ENCODE data around the gene GPATCH1. TPM values are rescaled to one million over a fixed set of nuclear protein-coding genes. Genes with fewer than 3 reads are reported as not detected.
"Not testable (repeated sequence)": the region's sequence is repeated elsewhere in the genome, so short reads cannot be mapped to it uniquely, and the experiment has no call there.

GPATCH1 gene, protein sequence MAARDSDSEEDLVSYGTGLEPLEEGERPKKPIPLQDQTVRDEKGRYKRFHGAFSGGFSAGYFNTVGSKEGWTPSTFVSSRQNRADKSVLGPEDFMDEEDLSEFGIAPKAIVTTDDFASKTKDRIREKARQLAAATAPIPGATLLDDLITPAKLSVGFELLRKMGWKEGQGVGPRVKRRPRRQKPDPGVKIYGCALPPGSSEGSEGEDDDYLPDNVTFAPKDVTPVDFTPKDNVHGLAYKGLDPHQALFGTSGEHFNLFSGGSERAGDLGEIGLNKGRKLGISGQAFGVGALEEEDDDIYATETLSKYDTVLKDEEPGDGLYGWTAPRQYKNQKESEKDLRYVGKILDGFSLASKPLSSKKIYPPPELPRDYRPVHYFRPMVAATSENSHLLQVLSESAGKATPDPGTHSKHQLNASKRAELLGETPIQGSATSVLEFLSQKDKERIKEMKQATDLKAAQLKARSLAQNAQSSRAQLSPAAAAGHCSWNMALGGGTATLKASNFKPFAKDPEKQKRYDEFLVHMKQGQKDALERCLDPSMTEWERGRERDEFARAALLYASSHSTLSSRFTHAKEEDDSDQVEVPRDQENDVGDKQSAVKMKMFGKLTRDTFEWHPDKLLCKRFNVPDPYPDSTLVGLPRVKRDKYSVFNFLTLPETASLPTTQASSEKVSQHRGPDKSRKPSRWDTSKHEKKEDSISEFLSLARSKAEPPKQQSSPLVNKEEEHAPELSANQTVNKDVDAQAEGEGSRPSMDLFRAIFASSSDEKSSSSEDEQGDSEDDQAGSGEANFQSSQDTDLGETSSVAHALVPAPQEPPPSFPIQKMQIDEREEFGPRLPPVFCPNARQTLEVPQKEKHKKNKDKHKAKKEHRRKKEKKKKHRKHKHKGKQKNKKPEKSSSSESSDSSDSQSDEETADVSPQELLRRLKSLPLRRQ
- total RNA-seq = 10 to 100 TPM; 11.6 to 18.9 TPM

DNA sequence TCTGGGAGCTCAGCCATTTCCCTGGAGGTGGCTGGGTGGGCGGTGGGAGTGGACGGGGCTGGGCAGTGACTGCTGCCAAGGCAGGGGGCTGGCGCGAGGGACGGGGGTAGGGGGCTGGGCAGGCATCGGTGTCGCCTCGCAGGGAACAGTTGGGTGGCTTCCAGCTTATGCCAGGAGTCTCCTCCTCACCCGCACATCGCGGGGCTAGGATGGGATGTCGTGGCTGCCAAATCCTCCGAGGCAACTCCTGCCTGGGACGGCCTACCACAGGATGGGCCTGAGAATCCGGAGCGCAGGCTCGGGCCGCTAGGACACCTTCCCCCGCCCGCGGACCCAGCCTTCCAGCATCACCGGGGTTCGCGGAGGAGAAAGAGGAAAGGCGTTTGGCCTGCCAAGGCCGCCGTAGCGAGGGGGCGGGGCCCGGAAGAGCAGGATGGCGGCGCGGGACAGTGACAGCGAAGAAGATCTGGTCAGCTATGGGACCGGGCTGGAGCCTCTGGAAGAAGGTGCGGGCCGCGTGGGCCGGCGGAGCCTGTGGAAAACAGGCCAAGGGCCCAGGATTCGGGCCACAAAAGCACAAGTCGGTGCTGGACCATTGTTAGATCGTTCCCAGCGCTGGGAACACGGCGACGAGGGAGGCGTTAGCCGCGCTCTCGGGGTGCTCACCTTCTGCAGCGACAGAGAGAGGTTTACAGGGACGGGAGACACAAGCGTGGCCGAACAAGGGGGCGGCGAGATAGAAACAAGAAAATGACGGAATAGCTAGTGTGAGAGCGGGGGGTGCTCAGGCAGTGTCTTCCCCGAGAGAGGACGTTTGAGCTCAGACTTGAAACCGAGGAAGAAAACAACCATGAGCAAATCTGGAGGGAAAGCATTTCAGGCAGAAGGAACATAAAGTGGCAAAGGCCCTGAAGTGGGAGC is at the start of gene GPATCH1:
Gene GPATCH1, plus strand, starts transcription at position 421 of the 921 bp plus-strand sequence. Its CDS starts 13 bp downstream, at position 434.
- Mint-ChIP-seq H3K4me3 (peak within 1 kb of the TSS; percentile 91 to 93), H3K27me3 (ENCODE audit: low read depth) (no peaks in the 10 kb centered on the region), H3K4me1 (ENCODE audit: low read depth) (peaks cover 21% of the 10 kb centered on the region), H3K27ac (peak within 1 kb of the TSS; percentile 93), H3K9me3 (no peaks in the 10 kb centered on the region), H3K36me3 (ENCODE audit: insufficient read depth in 2 of 2) (peaks cover 0 to 7% of the 10 kb centered on the region in 2 donors)
- ATAC-seq (replicated peaks in 1 of 2) = peak; percentile 96 to 98
- peak; percentile 91 to 92 for DNase-seq

GRCh38 chr19:33032218-33032781 is 48.7 kb upstream of the GPATCH1 start:
- Mint-ChIP-seq H3K9me3 (peaks cover 0 to 3% of the 10 kb centered on the region in 2 donors), H3K36me3 (ENCODE audit: insufficient read depth in 2 of 2) (peaks cover 0 to 9% of the 10 kb centered on the region in 2 donors), H3K27ac (no peak overlapping the region), H3K4me3 (no peak overlapping the region), H3K4me1 (ENCODE audit: low read depth) (peaks cover 4% of the 10 kb centered on the region), H3K27me3 (ENCODE audit: low read depth) (no peaks in the 10 kb centered on the region)
- ATAC-seq (replicated peaks in 1 of 2) (no peak), DNase-seq (no peak)

DNA sequence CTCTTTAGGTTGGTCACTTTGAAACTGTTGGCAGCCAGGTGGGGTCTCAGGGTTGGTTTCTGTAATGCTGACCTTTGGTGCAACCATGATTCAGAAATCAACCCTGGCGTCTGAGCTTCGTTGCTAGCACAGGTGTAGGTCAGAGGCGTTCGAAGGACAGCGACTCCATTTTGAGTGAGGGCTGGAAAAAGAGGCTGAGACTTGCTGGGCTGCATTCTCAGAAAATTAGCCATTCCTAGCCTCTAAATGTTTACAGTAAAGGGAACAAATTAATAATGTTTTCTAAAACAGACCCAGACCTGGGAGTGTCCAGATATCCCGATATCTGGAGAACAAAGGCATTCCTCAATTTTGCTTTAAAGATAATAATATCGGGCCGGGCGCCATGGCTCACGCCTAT is 45.5 kb upstream of the GPATCH1 start:
- H3K27me3 Mint-ChIP-seq (ENCODE audit: low read depth) = no peaks in the 10 kb centered on the region
- H3K27ac Mint-ChIP-seq = no peak overlapping the region
- H3K4me1 Mint-ChIP-seq (ENCODE audit: low read depth) = peaks cover 9% of the 10 kb centered on the region
- DNase-seq = no peak
- no peak for ATAC-seq (replicated peaks in 1 of 2)
- no peak overlapping the region for H3K4me3 Mint-ChIP-seq
- H3K9me3 Mint-ChIP-seq = no peaks in the 10 kb centered on the region
- H3K36me3 Mint-ChIP-seq (ENCODE audit: insufficient read depth in 2 of 2) = peaks cover 0 to 5% of the 10 kb centered on the region in 2 donors

DNA sequence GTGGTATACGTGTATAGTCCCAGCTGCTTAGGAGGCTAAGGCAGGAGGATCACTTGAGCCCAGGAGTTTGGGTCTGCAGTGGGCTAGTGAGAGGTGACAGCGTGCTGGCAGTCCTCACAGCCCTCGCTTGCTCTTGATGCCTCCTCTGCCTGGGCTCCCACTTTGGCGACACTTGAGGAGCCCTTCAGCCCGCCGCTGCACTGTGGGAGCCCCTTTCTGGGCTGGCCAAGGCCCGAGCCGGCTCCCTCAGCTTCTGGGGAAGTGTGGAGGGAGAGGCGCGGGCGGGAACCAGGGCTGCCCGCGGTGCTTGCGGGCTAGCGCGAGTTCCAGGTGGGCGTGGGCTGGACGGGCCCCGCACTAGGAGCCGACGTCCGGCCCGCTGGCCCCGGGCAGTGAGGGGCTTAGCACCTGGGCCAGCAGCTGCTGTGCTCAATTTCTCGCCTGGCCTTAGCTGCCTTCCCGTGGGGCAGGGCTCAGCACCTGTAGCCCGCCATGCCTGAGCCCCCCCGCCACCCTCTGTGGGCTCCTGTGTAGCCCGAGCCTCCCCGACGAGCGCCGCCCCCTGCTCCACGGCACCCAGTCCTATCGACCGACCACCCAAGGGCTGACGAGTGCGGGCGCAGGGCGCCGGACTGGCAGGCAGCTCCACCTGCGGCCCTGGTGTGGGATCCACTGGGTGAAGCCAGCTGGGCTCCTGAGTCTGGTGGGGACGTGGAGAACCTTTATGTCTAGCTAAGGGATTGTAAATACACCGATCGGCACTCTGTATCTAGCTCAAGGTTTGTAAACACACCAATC is 44.4 kb upstream of the GPATCH1 start:
- not testable (repeated sequence) for ATAC-seq (replicated peaks in 1 of 2); DNase-seq; H3K9me3 Mint-ChIP-seq; H3K4me3 Mint-ChIP-seq; H3K36me3 Mint-ChIP-seq (ENCODE audit: insufficient read depth in 2 of 2); H3K4me1 Mint-ChIP-seq (ENCODE audit: low read depth); H3K27me3 Mint-ChIP-seq (ENCODE audit: low read depth); H3K27ac Mint-ChIP-seq

DNA sequence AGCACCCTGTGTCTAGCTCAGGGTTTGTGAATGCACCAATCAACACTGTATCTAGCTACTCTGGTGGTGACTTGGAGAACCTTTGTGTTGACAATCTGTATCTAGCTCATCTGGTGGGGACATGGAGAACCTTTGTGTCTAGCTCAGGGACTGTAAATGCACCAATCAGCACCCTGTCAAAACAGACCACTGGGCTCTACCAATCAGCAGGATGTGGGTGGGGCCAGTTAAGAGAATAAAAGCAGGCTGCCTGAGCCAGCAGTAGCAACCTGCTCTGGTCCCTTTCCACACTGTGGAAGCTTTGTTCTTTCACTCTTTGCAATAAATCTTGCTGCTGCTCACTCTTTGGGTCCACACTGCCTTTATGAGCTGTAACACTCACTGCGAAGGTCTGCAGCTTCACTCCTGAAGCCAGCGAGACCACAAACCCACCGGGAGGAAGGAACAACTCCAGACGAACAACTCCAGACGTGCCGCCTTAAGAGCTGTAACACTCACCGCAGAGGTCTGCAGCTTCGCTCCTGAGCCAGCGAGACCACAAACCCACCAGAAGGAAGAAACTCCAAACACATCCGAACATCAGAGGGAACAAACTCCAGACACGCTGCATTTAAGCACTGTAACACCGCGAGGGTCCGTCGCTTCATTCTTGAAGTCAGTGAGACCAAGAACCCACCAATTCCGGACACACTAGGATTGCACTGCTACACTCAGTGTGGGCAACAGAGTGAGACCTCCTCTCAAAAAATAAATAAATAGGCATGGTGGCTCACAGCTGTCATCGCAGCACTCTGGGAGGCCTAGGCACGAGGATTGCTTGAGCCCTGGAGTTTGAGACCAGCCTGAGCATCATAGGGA is 43.6 kb upstream of the GPATCH1 start:
- not testable (repeated sequence) for H3K4me1 Mint-ChIP-seq (ENCODE audit: low read depth); H3K9me3 Mint-ChIP-seq; H3K36me3 Mint-ChIP-seq (ENCODE audit: insufficient read depth in 2 of 2); ATAC-seq (replicated peaks in 1 of 2); H3K27me3 Mint-ChIP-seq (ENCODE audit: low read depth)
- H3K4me3 Mint-ChIP-seq = peak overlapping the region; percentile 82 to 88
- peak; percentile 7 to 9 for DNase-seq
- peak overlapping the region; percentile 87 for H3K27ac Mint-ChIP-seq

GRCh38 chr19:33039108-33039599 is 41.8 kb upstream of the GPATCH1 start:
- Mint-ChIP-seq H3K36me3 (ENCODE audit: insufficient read depth in 2 of 2) (peaks cover 0 to 2% of the 10 kb centered on the region in 2 donors), H3K4me3 (no peak overlapping the region), H3K27ac (no peak overlapping the region), H3K4me1 (ENCODE audit: low read depth) (peaks cover 9% of the 10 kb centered on the region), H3K9me3 (no peaks in the 10 kb centered on the region), H3K27me3 (ENCODE audit: low read depth) (no peaks in the 10 kb centered on the region)
- DNase-seq (no peak), ATAC-seq (replicated peaks in 1 of 2) (no peak)

DNA sequence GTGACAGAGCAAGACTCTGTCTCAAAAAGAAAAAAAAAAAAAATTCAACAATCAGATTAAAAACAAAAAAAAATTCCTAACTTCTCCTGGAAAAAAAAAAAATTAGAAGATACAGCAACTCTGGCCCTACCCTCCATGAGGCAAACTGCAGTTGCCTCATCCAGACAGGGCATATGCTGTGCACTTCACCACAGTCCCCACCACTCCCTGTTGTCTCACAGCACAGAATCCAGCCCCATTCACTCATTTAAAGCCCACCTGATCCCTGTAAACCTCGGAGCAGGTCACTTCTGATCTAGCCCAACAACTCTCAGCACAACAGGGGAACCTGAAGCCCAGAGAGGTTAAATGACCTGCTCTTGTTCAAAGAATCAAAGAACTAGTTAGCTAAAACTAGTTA is 41.2 kb upstream of the GPATCH1 start:
- H3K4me3 Mint-ChIP-seq = no peak overlapping the region
- no peaks in the 10 kb centered on the region for H3K9me3 Mint-ChIP-seq
- ATAC-seq (replicated peaks in 1 of 2) (no peak), DNase-seq (no peak)
- no peak overlapping the region for H3K27ac Mint-ChIP-seq
- peaks cover 0 to 2% of the 10 kb centered on the region in 2 donors for H3K36me3 Mint-ChIP-seq (ENCODE audit: insufficient read depth in 2 of 2)
- H3K27me3 Mint-ChIP-seq (ENCODE audit: low read depth) = no peaks in the 10 kb centered on the region
- peaks cover 9% of the 10 kb centered on the region for H3K4me1 Mint-ChIP-seq (ENCODE audit: low read depth)

- no peak overlapping the region for H3K4me3 Mint-ChIP-seq
Observed at GRCh38 chr19:33040994-33041827, 39.8 kb upstream of the GPATCH1 start.

GRCh38 chr19:33041828-33042160 is 39.2 kb upstream of the GPATCH1 start:
- not testable (repeated sequence) for ATAC-seq (replicated peaks in 1 of 2); H3K4me3 Mint-ChIP-seq; H3K9me3 Mint-ChIP-seq; H3K27ac Mint-ChIP-seq; H3K4me1 Mint-ChIP-seq (ENCODE audit: low read depth); H3K36me3 Mint-ChIP-seq (ENCODE audit: insufficient read depth in 2 of 2); H3K27me3 Mint-ChIP-seq (ENCODE audit: low read depth); DNase-seq

More at GRCh38 chr19:33040994-33041827, 39.8 kb upstream of the GPATCH1 start:
- Mint-ChIP-seq H3K27ac (no peak overlapping the region), H3K36me3 (ENCODE audit: insufficient read depth in 2 of 2) (peaks cover 0 to 2% of the 10 kb centered on the region in 2 donors), H3K4me1 (ENCODE audit: low read depth) (peaks cover 9% of the 10 kb centered on the region), H3K9me3 (no peaks in the 10 kb centered on the region), H3K27me3 (ENCODE audit: low read depth) (no peaks in the 10 kb centered on the region)
- DNase-seq = no peak
- ATAC-seq (replicated peaks in 1 of 2) = no peak

DNA sequence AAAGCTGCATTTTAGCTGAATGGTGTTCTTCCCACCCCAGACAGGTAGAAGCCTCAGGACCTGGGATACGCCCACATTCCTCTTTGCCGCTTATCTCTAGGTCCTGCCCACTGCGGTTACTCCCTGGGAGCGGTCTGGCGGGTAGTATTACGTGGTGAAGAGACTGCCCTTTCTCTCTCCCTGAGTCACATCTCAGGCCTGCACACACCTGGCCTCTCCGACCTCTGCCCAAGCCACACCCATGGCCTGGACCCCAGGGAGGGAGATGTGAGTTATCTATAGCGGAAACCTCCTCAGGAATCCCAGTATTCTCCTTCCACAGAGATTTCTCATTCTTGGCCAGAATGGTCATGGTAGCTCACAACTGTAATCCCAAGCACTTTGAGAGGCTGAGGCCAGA is 33.6 kb upstream of the GPATCH1 start:
- no peak overlapping the region for H3K4me3 Mint-ChIP-seq
- no peaks in the 10 kb centered on the region for H3K9me3 Mint-ChIP-seq
- ATAC-seq (replicated peaks in 1 of 2) (no peak), DNase-seq (no peak)
- H3K27ac Mint-ChIP-seq = no peak overlapping the region
- H3K27me3 Mint-ChIP-seq (ENCODE audit: low read depth) = no peaks in the 10 kb centered on the region
- no peaks in the 10 kb centered on the region for H3K4me1 Mint-ChIP-seq (ENCODE audit: low read depth)
- no peaks in the 10 kb centered on the region for H3K36me3 Mint-ChIP-seq (ENCODE audit: insufficient read depth in 2 of 2)

Measured in activated T-cell treated with anti-CD3 and anti-CD28 coated beads, Interleukin-2, amount 50 U/mL, for 72 hours (primary cell).